B cell (primary cell): ENCODE data around the gene TXNRD1. TPM values are rescaled to one million over a fixed set of nuclear protein-coding genes. Genes with fewer than 3 reads are reported as not detected.

Source experiments
- ATAC-seq: fragments of 200-7000 bp; cut with Tn5 transposase; one replicate; pipeline ENCODE4 v1.10.0; 2021; ENCODE audit warnings: low read depth, mild to moderate bottlenecking, moderate number of reproducible peaks, moderate library complexity
- CTCF ChIA-PET: fragments of 350-600 bp; sonication (Branson Sonifier 250); formaldehyde crosslinking; loops from one replicate; lab custom pipeline; 2021; ENCODE audit warnings: antibody characterized with exemption, inconsistent platforms; lab: Charles Lee
- POLR2A ChIA-PET: fragments of 350-600 bp; sonication (Branson Sonifier 250); formaldehyde crosslinking; loops from one replicate; lab custom pipeline; 2021; ENCODE audit warnings: antibody characterized with exemption; lab: Charles Lee
- DNase-seq: peaks from one replicate; pipeline ENCODE4 v3.0.0; 2013
- H2AFZ ChIP-seq: 2 replicates; pipeline ENCODE4 v1.6.1; 2012; ENCODE audit warnings: mild to moderate bottlenecking, low read depth, low read length; ENCODE audit not compliant: insufficient read depth, poor library complexity, severe bottlenecking
- H3K27ac ChIP-seq, 2 donors: 1 replicate in 1 of 2; 2 replicates in 1 of 2; pipeline ENCODE4 v1.5.1; 2012 to 2013; ENCODE audit warnings: low read length in 2 of 2, mild to moderate bottlenecking in 2 of 2, moderate library complexity in 1 of 2
- H3K27me3 ChIP-seq, 4 experiments: fragments of 200-600 bp in 1 of 4; sonication (generic) in 1 of 4; replicated peaks in 1 of 4; 1 replicate in 2 of 4; 2 replicates in 2 of 4; pipeline versions ENCODE4 v1.6.1 to v1.7.0; 2013 to 2016; ENCODE audit warnings: low read length in 3 of 4, mild to moderate bottlenecking in 2 of 4, mixed read lengths in 1 of 4, moderate library complexity in 1 of 4; ENCODE audit not compliant: insufficient read depth in 4 of 4, control insufficient read depth in 3 of 4; ENCODE audit errors: control extremely low read depth in 1 of 4
- H3K36me3 ChIP-seq, 2 experiments: replicated peaks in 1 of 2; 1 replicate in 1 of 2; 2 replicates in 1 of 2; pipeline versions ENCODE4 v1.6.1 to v1.7.1; 2013; ENCODE audit warnings: low read length in 1 of 2; ENCODE audit not compliant: insufficient read depth in 2 of 2, control insufficient read depth in 1 of 2; ENCODE audit errors: control extremely low read depth in 1 of 2, extremely low read depth in 1 of 2
- H3K4me1 ChIP-seq, 2 donors: fragments of 200-600 bp in 1 of 2; sonication (generic) in 1 of 2; 1 replicate in 1 of 2; 2 replicates in 1 of 2; pipeline versions ENCODE4 v1.5.1 to v1.6.1; 2013 to 2017; ENCODE audit warnings: low read length in 2 of 2; ENCODE audit not compliant: control insufficient read depth in 2 of 2, insufficient read depth in 2 of 2
- H3K4me2 ChIP-seq: replicated peaks from 2 replicates; pipeline ENCODE3; 2012; ENCODE audit warnings: mild to moderate bottlenecking, low read depth, low read length; ENCODE audit not compliant: poor library complexity, severe bottlenecking
- H3K4me3 ChIP-seq, 5 experiments: fragments of 200-600 bp in 1 of 5; sonication (generic) in 1 of 5; 1 replicate in 3 of 5; 2 replicates in 2 of 5; pipeline versions ENCODE4 v1.5.1 to v1.7.0; 2011 to 2016; ENCODE audit warnings: low read length in 4 of 5, mild to moderate bottlenecking in 4 of 5, low read depth in 2 of 5, control low read depth in 1 of 5, moderate library complexity in 1 of 5; ENCODE audit not compliant: insufficient read depth in 1 of 5; ENCODE audit errors: control extremely low read depth in 1 of 5, extremely low read depth in 1 of 5
- H3K79me2 ChIP-seq: fragments of 200-600 bp; sonication (generic); one replicate; pipeline ENCODE4 v1.6.0; 2016; ENCODE audit warnings: low read length; ENCODE audit not compliant: control insufficient read depth, insufficient read depth
- H3K9ac ChIP-seq: fragments of 200-600 bp; sonication (generic); 2 replicates; pipeline ENCODE4 v1.6.1; 2017; ENCODE audit warnings: mild to moderate bottlenecking, low read length, moderate library complexity
- H3K9me3 ChIP-seq, 3 donors: one replicate each; pipeline versions ENCODE4 v1.6.1 to v1.7.1; 2013; ENCODE audit warnings: low read length in 2 of 3; ENCODE audit not compliant: control insufficient read depth in 2 of 3, insufficient read depth in 1 of 3; ENCODE audit errors: control extremely low read depth in 1 of 3
- H4K20me1 ChIP-seq: 2 replicates; pipeline ENCODE4 v1.6.0; 2012; ENCODE audit warnings: mild to moderate bottlenecking, low read length; ENCODE audit not compliant: insufficient read depth, control insufficient read depth, poor library complexity, severe bottlenecking
- H3K27ac Mint-ChIP-seq: one replicate; pipeline ENCODE4 v1.8.0; 2021; ENCODE audit warnings: mixed read lengths
- H3K27me3 Mint-ChIP-seq: one replicate; pipeline ENCODE4 v1.8.0; 2021; ENCODE audit warnings: mixed read lengths
- H3K4me1 Mint-ChIP-seq: one replicate; pipeline ENCODE4 v1.8.0; 2021; ENCODE audit warnings: mixed read lengths
- H3K4me3 Mint-ChIP-seq: one replicate; pipeline ENCODE4 v1.8.0; 2021; ENCODE audit warnings: mixed read lengths
- H3K9me3 Mint-ChIP-seq: one replicate; pipeline ENCODE4 v1.8.0; 2022; ENCODE audit warnings: mixed read lengths; ENCODE audit not compliant: insufficient read depth
- EZH2 ChIP-seq: IDR thresholded peaks from 2 replicates; pipeline ENCODE4 v1.6.1; 2012; ENCODE audit warnings: borderline replicate concordance, low read depth, mild to moderate bottlenecking, moderate library complexity, low read length; ENCODE audit not compliant: insufficient read depth, poor library complexity, severe bottlenecking
- WGBS: methylation state at CpG from one replicate; pipeline ENCODE4 v1.1.5; 2013; ENCODE audit warnings: missing lambda C conversion rate; ENCODE audit not compliant: insufficient coverage; 5-methylcytosine and 5-hydroxymethylcytosine counted together
- intact Hi-C: fragments of 100-400 bp; cut with micrococcal nuclease; formaldehyde crosslinking; loops from one replicate; pipeline ENCODE4 v1.10.0; 2022
- polyA plus RNA-seq: library from polyadenylated mRNA; depleted of rRNA; stranded (reverse); fragments of >200 nt; gene quantifications from 2 replicates; pipeline ENCODE4 v1.2.3, GENCODE V29; 2012
- total RNA-seq, 2 donors: library from RNA; stranded (reverse); fragments of 120-200 nt in 1 of 2; gene quantifications; 1 replicate in 1 of 2; 2 replicates in 1 of 2; pipeline versions ENCODE4 v1.2.3 to v1.2.4, GENCODE V29; 2013 to 2022
- TF ChIP-seq, protein P1 (sequence below): fragments of 200-600 bp; IDR thresholded peaks from one replicate; pipeline ENCODE4 v1.8.0; 2022; ENCODE audit warnings: antibody characterized with exemption, mild to moderate bottlenecking

Gene TXNRD1
- total and polyA plus RNA-seq, 2 donors (not counting 1 experiment from before 2014, with no cell fraction given), result 10.1 to 44.6 TPM

DNA sequence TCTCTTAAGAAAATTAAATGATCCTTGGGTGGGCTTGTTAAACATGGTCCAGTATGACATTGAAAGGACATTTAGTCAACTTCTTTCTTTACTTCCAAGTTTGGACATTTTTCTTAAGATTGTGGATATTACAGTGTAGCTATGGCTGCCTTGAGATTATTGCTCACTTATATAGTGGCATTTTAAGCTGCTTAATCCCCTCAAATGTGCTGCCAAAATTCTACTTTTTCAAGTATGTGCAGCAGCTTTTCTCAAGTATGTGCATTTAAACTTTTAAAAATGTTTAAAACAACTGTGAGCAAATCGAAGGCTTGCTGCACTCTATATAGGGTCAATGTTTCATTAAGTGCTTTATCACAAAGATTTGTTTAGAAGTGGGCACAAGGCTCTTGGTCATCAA is 7.4 kb downstream of the TXNRD1 start:
- ChIA-PET POLR2A (interaction anchor here (0.6 kb wide), 1 partner anchor 102 kb away, joined by 4 read pairs; no protein-coding TSS in a partner anchor), CTCF (interaction anchor here (0.8 to 1.4 kb wide), 2 partner anchors 22 to 138 kb away, joined by 3 read pairs; no protein-coding TSS in a partner anchor)
- WGBS, result no CpG with 5 or more reads among the region's 1 CpG
- H2AFZ ChIP-seq, result no peak overlapping the region
- no peaks in the 10 kb centered on the region for H3K79me2 ChIP-seq
- no peak overlapping the region for H3K4me2 ChIP-seq
- intact Hi-C loops, result no loop called here
- H3K4me3 ChIP-seq, result no peak overlapping the region
- no peaks in the 10 kb centered on the region for H3K4me1 ChIP-seq
- no peaks in the 10 kb centered on the region for H3K9me3 Mint-ChIP-seq
- peaks cover 17% of the 10 kb centered on the region for H3K27me3 Mint-ChIP-seq
- H3K27me3 ChIP-seq, result no peaks in the 10 kb centered on the region
- no peak for DNase-seq
- no peak overlapping the region for H3K27ac Mint-ChIP-seq
- H4K20me1 ChIP-seq, result no peaks in the 10 kb centered on the region
- peaks cover 8% of the 10 kb centered on the region for H3K4me1 Mint-ChIP-seq
- H3K9ac ChIP-seq, result no peak overlapping the region
- TF ChIP-seq EZH2, result no peak
- TF ChIP-seq, protein P1, sequence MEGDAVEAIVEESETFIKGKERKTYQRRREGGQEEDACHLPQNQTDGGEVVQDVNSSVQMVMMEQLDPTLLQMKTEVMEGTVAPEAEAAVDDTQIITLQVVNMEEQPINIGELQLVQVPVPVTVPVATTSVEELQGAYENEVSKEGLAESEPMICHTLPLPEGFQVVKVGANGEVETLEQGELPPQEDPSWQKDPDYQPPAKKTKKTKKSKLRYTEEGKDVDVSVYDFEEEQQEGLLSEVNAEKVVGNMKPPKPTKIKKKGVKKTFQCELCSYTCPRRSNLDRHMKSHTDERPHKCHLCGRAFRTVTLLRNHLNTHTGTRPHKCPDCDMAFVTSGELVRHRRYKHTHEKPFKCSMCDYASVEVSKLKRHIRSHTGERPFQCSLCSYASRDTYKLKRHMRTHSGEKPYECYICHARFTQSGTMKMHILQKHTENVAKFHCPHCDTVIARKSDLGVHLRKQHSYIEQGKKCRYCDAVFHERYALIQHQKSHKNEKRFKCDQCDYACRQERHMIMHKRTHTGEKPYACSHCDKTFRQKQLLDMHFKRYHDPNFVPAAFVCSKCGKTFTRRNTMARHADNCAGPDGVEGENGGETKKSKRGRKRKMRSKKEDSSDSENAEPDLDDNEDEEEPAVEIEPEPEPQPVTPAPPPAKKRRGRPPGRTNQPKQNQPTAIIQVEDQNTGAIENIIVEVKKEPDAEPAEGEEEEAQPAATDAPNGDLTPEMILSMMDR, result no peak
- no peak for ATAC-seq
- no peak overlapping the region for H3K27ac ChIP-seq
- H3K36me3 ChIP-seq, result no peaks in the 10 kb centered on the region
- no peaks in the 10 kb centered on the region for H3K9me3 ChIP-seq
- H3K4me3 Mint-ChIP-seq, result no peak overlapping the region

DNA sequence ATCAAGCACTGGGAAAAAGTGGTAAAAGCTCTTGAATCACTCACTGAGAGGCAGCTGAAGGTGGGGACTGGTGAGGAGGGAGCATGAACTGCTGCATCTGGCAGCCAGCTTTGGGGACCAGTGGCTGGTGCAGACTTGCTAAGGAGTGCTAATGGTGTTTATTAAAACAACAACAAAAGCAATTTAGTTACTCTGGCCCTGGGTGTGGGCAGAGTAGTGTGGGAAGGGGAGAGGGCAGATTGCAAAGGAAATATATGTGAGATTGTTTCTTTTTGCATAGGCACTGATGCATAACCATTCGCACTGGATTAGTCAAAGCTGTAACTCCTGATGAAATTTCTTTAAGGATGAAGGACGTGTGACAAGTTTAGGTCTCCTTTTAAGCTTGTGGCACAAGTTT is 8.1 kb downstream of the TXNRD1 start:
- no peak overlapping the region for H3K4me2 ChIP-seq
- no peak overlapping the region for H3K4me3 ChIP-seq
- TF ChIP-seq EZH2, result no peak
- TF ChIP-seq, protein P1, result no peak
- Mint-ChIP-seq H3K4me1 (peaks cover 8% of the 10 kb centered on the region), H3K27me3 (peaks cover 17% of the 10 kb centered on the region), H3K9me3 (no peaks in the 10 kb centered on the region), H3K27ac (no peak overlapping the region), H3K4me3 (no peak overlapping the region)
- intact Hi-C loops, result no loop called here
- DNase-seq, result no peak
- H3K79me2 ChIP-seq, result no peaks in the 10 kb centered on the region
- no peaks in the 10 kb centered on the region for H4K20me1 ChIP-seq
- H3K27me3 ChIP-seq, result no peaks in the 10 kb centered on the region
- WGBS, result no CpG with 5 or more reads among the region's 2 CpGs
- H3K36me3 ChIP-seq, result no peaks in the 10 kb centered on the region
- ChIA-PET POLR2A (interaction anchor here (0.6 kb wide), 1 partner anchor 102 kb away, joined by 4 read pairs; no protein-coding TSS in a partner anchor), CTCF (interaction anchor here (0.8 to 1.4 kb wide), 3 partner anchors 11 to 137 kb away, joined by 3 to 4 read pairs (median 3); no protein-coding TSS in a partner anchor)
- H3K9ac ChIP-seq, result no peak overlapping the region
- H3K4me1 ChIP-seq, result no peaks in the 10 kb centered on the region
- H2AFZ ChIP-seq, result no peak overlapping the region
- H3K27ac ChIP-seq, result no peak overlapping the region
- no peaks in the 10 kb centered on the region for H3K9me3 ChIP-seq
- ATAC-seq, result no peak
